Transverse colon (tissue), 4 donors: ENCODE measurements around the gene DOCK1. TPM values are rescaled to one million over a fixed set of nuclear protein-coding genes. Genes with fewer than 3 reads are reported as not detected.

Experiments
- DNase-seq: peaks from one replicate; pipeline ENCODE4 v3.0.0-alpha.2; 2019
- H3K27ac ChIP-seq, 4 donors: fragments of 200-600 bp; sonication (generic); 2 replicates each; pipeline ENCODE4 v1.5.1; 2016 to 2018; ENCODE audit warnings: inconsistent platforms in 4 of 4
- H3K27me3 ChIP-seq: fragments of 200-600 bp; sonication (generic); 2 replicates; pipeline ENCODE4 v1.5.1; 2017; ENCODE audit warnings: inconsistent platforms
- H3K36me3 ChIP-seq, 4 donors: fragments of 200-600 bp; sonication (generic); 2 replicates each; pipeline ENCODE4 v1.5.1; 2017 to 2019; ENCODE audit warnings: inconsistent platforms in 4 of 4
- H3K4me1 ChIP-seq, 4 donors: fragments of 200-600 bp; sonication (generic); 2 replicates each; pipeline ENCODE4 v1.5.1; 2017 to 2020; ENCODE audit warnings: inconsistent platforms in 4 of 4
- H3K4me3 ChIP-seq, 4 donors: fragments of 200-600 bp; sonication (generic); 1 replicate in 1 of 4; 2 replicates in 3 of 4; pipeline versions ENCODE4 v1.5.1 to v1.6.1; 2017 to 2019; ENCODE audit warnings: inconsistent platforms in 4 of 4
- H3K9me3 ChIP-seq, 2 donors: fragments of 200-600 bp; sonication (generic); 2 replicates each; pipeline ENCODE4 v1.5.1; 2017 to 2019; ENCODE audit warnings: inconsistent platforms in 2 of 2
- CTCF ChIP-seq, 5 experiments: fragments of 200-600 bp in 3 of 5; fragments of 450-650 bp in 2 of 5; sonication (generic) in 3 of 5; IDR thresholded peaks; 1 replicate in 2 of 5; 2 replicates in 3 of 5; pipeline ENCODE4 v1.5.1; 2016 to 2017; ENCODE audit warnings: antibody characterized with exemption in 5 of 5, inconsistent platforms in 3 of 5, mild to moderate bottlenecking in 2 of 5, moderate library complexity in 1 of 5
- EP300 ChIP-seq: sonication (generic); formaldehyde crosslinking; IDR thresholded peaks from one replicate; pipeline ENCODE4 v1.6.1; 2017; ENCODE audit warnings: antibody characterized with exemption, low read depth
- POLR2A ChIP-seq: fragments of 450-650 bp; IDR thresholded peaks from one replicate; pipeline ENCODE4 v1.6.1; 2016; ENCODE audit warnings: antibody characterized with exemption, mild to moderate bottlenecking, moderate library complexity
- POLR2AphosphoS5 ChIP-seq, 3 donors: sonication (generic); formaldehyde crosslinking; IDR thresholded peaks; one replicate each; pipeline ENCODE4 v1.6.1; 2016; ENCODE audit warnings: antibody characterized with exemption in 3 of 3
- WGBS, 2 donors: methylation state at CpG; one replicate each; pipeline ENCODE4 v1.1.5; 2018; ENCODE audit warnings: low coverage in 1 of 2; 5-methylcytosine and 5-hydroxymethylcytosine counted together
- in situ Hi-C, 4 donors: fragments of 200-750 bp; cut with MboI; loops; one replicate each; pipeline versions ENCODE4 v1.15.0 to v1.15.1; 2017; ENCODE audit warnings: low sequenced_read_pairs in 3 of 4, low pct_ligation_motif_present in 1 of 4, low pct_unique_long_range_greater_than_20kb in 1 of 4
- intact Hi-C: fragments of 100-400 bp; cut with DNase I; formaldehyde crosslinking; loops from one replicate; pipeline ENCODE4 v1.15.1; 2023; ENCODE audit warnings: low total_unique reads
- total RNA-seq, 4 donors: library from RNA; depleted of rRNA; stranded (reverse); fragments of >200 nt; gene quantifications; one replicate each; pipeline ENCODE4 v1.1.0, GENCODE V29; 2016

The DOCK1 gene
- total RNA-seq, 4 donors from 2014 or later: 75.1 to 200 (median 92.5) TPM

DNA sequence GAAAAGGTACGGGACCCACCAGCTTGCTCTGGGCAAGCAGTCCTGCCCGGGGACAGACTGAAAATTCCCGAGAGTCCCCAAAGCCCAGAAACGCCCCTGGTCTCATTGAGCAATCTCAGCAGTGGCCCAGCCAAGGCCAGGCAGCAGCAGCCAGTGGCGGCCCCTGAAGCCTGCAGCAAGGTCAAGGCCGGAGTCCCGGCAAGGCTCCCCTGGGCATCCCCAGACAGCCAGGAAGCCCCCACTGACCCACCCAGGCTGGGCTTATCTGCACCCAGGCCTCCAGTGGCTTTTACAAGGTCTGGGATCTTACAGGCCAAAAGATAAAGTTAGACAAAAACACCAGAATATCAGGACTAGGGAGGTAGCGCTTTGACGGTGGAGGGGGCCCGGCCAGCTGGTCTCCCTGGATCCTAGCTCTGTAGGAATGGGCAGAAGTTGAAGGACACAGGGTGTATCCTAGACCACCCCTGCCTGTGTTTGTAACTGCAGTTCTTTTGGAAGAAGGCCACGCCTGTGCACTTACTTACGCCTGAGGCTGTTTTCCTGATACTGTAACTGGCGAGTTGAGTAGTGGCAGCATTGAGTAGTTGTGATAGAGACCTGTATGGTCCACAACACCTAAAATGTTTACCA lies 513.4 kb downstream of the DOCK1 start:
- H3K4me1 ChIP-seq: no peaks in the 10 kb centered on the region
- H3K36me3 ChIP-seq: no peaks in the 10 kb centered on the region
- 90 to 92% methylated on average over 4 to 11 of the region's 13 CpGs for WGBS, 2 donors
- no peak for TF ChIP-seq POLR2AphosphoS5 (IDR thresholded peaks at IDR 0.05)
- TF ChIP-seq EP300: no peak
- no peak for TF ChIP-seq POLR2A
- no peak for TF ChIP-seq CTCF (IDR thresholded peaks at IDR 0.05)
- in situ Hi-C loops (no loop called here), intact Hi-C loops (no loop called here)
- H3K9me3 ChIP-seq: no peaks in the 10 kb centered on the region
- DNase-seq: no peak
- no peak overlapping the region for H3K4me3 ChIP-seq
- no peak overlapping the region for H3K27ac ChIP-seq
- H3K27me3 ChIP-seq: no peaks in the 10 kb centered on the region

DNA sequence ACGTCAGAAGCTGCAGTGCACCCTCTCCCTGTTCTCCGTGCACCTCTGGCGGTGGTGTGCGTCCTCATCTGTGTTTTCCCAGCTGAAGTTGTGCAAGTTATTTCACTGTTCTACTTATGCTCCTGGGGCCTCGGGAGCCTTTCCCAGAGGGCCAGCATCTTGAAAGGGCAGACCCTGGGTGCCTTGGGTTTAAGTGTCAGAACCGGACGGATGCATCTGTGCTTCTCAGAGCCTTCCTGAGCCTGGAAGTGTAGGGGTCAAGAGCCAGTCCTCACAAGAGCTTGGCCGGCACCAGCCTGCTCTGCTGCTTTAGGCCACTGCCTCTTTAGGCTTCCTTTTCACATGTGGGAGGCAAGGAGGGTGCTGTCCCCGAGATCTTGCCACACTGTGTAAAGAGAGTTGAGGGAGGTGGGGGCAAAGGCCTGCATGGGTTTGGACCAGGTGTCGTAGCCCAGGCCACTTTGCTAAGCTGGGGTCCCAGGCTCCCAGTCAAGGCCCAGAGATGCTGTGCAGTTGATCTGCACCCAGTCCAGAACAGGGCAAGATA lies 515.0 kb downstream of the DOCK1 start:
- H3K27ac ChIP-seq: no peak overlapping the region
- WGBS, 2 donors: 87% methylated on average over 10 of the region's 10 CpGs; no CpG with 5 or more reads in 1 of the 2 donors
- H3K36me3 ChIP-seq: no peaks in the 10 kb centered on the region
- TF ChIP-seq POLR2AphosphoS5 (IDR thresholded peaks at IDR 0.05): no peak
- TF ChIP-seq EP300: no peak
- TF ChIP-seq POLR2A: no peak
- TF ChIP-seq CTCF (IDR thresholded peaks at IDR 0.05): no peak
- H3K4me3 ChIP-seq: no peak overlapping the region
- no peaks in the 10 kb centered on the region for H3K9me3 ChIP-seq
- in situ Hi-C loops: no loop called here
- intact Hi-C loops: no loop called here
- H3K4me1 ChIP-seq: no peaks in the 10 kb centered on the region
- H3K27me3 ChIP-seq: no peaks in the 10 kb centered on the region
- no peak for DNase-seq

GRCh38 chr10:127423218-127423915 lies 518.1 kb downstream of the DOCK1 start:
- Histone ChIP-seq H3K36me3 (peaks cover 0 to 15% (median 6%) of the 10 kb centered on the region in 4 donors), H3K9me3 (no peaks in the 10 kb centered on the region), H3K27me3 (no peaks in the 10 kb centered on the region), H3K27ac (no peak overlapping the region), H3K4me3 (no peak overlapping the region), H3K4me1 (no peaks in the 10 kb centered on the region)
- in situ Hi-C loops: no loop called here
- intact Hi-C loops: no loop called here
- no peak for DNase-seq
- TF ChIP-seq POLR2A (no peak), EP300 (no peak), CTCF (IDR thresholded peaks at IDR 0.05) (no peak), POLR2AphosphoS5 (IDR thresholded peaks at IDR 0.05) (no peak)
- 87 to 100% methylated on average over 1 to 8 of the region's 8 CpGs for WGBS, 2 donors

- 83 to 87% methylated on average over 6 to 12 of the region's 12 CpGs for WGBS, 2 donors
- H3K36me3 ChIP-seq: peaks cover 0 to 15% (median 6%) of the 10 kb centered on the region in 4 donors
- intact Hi-C loops: no loop called here
Observed at GRCh38 chr10:127424594-127425264, 519.5 kb downstream of the DOCK1 start.

More at GRCh38 chr10:127424594-127425264, 519.5 kb downstream of the DOCK1 start:
- no peak overlapping the region for H3K27ac ChIP-seq
- no peak overlapping the region for H3K4me3 ChIP-seq
- no peaks in the 10 kb centered on the region for H3K27me3 ChIP-seq
- H3K9me3 ChIP-seq: no peaks in the 10 kb centered on the region
- no peak for DNase-seq
- in situ Hi-C loops: no loop called here
- TF ChIP-seq CTCF (IDR thresholded peaks at IDR 0.05) (no peak), POLR2A (no peak), POLR2AphosphoS5 (IDR thresholded peaks at IDR 0.05) (no peak), EP300 (no peak)
- H3K4me1 ChIP-seq: no peaks in the 10 kb centered on the region
